Measurements from ENCODE around the gene FOXN3.

The FOXN3 gene

DNA sequence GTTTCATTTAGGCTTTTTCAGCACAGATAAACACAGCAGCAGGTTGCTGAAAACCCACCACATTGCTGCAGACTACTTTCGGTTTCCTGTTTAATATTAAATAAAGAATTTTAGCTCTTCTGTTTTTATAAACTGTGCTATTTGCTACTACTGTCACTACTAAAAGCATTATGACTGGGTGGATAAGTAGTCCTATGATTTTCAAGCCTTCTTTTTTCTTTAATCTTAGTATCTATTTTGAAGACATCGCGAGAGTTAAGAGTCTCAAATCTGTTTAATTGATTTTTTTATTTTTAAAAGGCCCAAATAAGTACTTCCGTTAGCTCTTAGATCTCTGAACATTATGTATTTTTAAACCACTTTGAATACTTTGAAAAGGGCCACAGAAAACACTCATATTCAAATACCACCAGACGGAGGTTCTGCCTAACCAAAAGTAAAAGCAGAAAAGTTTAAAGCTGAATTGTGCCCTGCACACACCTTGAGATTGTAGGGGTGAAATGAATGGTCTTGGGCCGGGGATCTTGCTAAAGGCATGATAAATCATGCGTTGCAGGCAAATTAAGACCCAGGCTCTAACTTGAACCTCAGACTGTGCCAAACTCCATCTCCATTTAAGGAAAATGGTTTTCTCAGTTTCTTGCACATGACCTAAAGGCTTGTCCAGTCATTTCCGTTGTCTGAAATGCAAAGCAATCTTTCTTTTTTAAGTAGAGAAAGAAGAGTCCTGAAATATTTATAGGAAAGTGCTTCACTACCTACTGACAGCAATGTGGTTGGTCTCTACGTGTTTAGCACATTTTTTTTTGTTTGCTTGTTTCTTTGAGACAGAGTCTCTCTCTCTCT is 13.6 kb upstream of the FOXN3 start:
- DNase-seq (ENCODE audit: low spot score): no peak

DNA sequence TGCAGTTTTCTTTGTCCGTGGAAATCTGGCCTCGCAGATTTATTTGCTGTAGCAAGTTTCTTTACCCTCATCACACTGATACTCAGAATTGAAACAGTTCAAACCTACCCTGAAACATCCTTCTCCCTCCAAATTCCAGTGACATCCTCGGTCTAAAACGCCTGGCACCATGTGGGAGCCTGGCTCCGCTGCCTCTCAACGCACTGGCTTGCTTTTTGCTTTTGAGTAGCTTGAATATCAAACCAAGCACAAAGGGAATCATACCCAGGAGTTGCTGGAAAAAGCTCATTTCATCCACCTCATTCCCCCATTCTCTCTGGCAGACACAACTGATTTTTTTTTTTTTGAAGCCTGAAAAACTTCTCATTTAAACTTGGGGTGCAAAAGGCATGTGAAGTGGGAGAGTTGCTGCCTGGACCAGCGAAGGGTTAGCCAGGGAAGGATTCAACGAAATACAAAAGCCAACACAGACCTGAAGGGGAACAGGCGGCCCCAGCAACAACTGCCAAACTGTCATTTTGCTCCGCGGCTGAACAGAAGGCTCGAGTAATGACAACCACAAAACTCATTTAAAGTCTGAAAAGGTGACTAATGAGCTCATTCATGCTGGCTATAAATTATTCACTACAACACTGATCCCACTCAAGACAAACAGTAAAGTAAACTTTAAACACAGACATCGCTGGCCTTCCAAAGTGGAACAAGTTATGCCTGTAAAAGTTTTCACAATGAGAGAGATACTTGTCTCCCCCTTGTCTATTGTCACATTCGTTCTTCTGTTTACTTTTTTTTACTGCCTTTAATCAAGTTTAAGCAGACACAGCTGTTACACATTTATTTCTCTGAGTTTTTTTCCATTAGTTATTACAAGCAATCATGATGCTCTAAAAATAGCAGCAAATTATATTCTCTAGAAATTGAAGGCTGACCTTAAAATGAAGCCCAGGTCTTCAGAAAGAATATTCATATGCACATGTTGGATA is 12.5 kb upstream of the FOXN3 start:
- peak; percentile 34 for DNase-seq (ENCODE audit: low spot score)

DNA sequence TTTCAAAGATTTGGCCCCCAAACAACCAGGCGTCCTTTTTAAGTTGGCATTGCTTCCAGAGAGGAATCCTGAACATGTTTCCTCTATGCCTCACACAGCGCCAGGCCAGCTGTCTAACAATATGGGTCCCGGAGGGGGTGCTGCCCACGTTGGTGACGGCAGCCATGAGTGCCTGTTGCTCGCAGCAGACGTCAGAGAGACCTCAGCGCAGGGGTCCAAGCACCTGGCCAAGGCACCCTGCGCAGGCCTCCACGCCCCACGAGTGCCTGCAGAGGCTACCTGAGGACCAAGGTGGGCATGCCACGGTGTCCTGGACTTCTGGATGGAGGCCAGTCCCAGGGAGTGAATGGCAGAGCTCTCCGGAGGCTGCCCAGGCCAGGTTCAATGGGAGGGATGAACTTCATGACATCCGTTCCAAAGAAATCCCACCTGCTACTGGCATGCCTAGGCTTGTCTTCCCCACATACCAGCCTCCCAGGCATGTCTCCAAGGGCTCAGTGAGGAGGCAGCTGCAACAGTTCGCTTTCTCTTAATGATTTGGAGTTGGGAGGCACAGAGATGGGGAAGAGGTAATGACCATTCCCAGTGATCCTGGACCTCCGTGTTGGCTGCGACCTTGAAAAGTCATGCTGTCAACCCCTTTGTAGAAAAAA is 11.6 kb upstream of the FOXN3 start:
- DNase-seq (ENCODE audit: low spot score): no peak

DNA sequence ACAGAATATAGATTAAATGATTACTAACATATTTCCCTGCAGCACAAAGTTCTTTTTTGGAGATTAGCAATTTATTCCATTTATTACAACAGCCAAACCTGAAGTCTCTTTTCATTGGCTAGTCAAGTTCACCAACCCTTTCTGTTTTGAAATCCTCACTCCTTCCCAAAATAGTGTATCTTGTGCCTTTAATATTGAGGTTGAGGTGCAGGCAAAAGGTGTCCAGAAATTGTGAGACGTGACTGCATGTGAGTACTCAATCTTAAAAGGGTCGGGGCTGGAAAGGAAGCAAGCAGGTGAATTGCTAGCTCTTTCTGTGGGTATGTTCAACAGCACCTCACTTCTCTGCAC is 11.1 kb upstream of the FOXN3 start:
- no peak for DNase-seq (ENCODE audit: low spot score)

DNA sequence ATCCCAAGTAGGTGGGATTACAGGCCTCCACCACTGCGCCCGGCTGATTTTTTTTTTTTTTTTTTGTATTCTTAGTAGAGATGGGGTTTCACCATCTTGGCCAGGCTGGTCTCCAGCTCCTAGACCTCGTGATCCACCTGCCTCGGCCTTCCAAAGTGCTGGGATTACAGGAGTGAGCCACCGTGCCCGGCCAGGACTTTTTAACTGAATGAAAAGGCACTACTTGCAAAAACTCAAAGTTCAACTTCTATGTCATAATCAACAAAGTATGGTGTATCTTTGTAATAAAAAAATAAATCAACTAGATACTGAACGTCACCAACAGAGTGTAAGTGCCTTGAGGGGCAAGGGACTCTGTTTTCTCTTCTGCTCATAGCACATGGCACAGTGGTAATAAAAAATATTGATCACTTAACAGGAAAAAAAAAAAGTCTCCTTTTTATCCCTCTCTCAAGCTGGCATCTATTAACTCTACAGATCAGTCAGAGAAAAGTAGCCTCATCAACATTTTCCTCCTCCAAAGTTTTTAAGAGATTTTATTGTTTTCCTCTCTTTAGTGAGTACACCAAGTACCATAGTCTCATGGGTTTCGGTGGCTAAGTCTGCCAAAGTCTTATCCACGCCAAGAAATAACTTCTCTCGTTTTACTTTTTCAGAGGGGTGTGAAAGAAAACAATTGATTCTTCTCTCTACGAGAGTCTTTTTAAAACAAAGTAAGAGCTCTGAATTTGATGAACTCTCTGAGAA is 10.6 kb upstream of the FOXN3 start:
- no peak for DNase-seq (ENCODE audit: low spot score)

DNA sequence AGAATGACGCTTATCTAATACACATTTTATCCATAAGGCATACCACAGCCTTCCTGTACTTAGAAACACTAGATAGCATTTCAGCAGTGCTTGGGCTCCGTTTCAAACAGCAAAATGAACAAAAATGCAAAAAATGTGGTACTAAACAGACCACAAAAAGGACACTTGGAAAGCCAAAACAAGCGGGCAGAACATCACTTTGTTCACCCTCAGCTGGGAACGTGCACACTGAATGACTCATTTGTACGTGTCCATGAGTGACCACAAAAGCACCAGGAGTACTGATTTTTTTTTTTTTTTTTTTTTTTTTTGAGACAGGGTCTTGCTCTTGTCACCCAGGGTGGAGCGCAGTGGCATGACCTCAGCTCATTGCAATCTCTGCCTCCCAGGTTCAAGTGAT is 8.9 kb upstream of the FOXN3 start:
- peak; percentile 83 for DNase-seq (ENCODE audit: low spot score)

DNA sequence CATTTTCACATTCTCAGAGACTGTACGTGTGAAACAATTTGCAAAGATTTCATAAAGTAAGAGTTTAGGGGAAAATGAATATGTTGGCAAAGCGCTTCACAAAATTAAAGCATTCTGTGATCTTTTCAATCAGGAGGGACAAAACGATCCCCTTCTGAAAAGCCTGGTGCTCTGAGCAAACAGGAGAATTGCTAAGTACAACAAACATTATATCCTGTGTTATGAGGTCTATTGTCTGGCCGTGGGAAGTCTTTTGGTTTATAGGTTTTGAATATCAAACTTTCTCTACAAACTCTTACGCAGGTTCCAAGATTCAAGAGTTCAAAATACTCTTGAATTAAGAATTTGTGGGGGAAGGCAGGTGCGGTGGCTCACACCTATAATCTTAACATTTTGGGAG is 7.2 kb upstream of the FOXN3 start:
- no peak for DNase-seq (ENCODE audit: low spot score)

DNA sequence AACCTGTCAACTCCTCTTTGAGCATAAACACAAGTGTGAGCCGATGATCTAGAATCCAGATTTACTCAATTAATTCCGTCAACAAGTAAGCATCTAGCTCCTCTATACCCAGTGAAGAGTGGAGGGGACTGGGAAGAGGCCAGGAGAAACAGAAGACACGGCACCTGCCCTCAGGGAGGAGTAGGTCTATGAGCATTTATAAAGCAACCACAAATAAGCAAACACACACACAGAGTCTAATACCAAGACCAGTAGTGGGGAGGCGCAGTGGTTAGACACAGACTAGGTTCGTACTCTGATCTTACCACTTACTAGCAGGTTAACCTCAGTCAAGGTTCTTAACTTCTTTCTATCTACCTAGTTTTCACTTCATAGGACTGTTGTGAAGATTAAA is 5.9 kb upstream of the FOXN3 start:
- DNase-seq (ENCODE audit: low spot score): no peak

DNA sequence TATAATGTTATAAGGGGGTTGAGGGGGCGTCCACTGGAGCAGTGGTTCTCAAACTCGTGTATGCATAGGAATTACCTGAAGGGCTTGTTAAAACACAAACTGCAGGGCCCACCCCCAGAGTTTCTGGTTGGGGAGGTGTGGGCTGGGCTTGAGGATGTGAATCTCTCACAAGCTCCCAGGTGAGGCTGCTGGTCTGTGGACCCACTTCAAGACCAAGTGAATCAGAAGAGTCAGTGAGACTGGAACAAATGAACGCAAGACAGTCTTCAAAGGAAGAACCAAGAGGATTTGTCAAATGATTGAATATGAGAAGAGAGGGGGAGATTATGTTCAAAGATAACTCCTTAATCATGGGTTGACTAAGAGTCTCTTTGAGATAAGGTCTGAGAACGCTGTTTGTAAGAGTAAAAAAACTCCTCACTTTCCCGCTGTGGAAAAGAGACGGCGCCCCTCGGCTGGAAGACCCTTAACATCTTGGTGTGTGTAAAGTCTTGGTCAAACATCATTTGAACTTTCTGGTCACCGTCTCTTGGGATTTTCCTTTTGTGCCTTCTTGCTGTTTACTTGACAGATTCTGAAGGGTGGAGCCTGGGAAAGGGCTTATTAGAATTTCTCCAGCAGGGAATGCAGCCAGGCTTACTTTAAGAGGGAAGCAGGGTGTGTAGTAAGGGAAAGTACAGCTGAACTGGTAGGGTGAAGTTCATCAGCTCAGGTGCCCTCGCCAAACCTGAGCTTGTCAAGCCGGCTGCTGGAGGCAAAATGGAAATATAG is 5.3 kb upstream of the FOXN3 start:
- DNase-seq (ENCODE audit: low spot score): no peak

DNA sequence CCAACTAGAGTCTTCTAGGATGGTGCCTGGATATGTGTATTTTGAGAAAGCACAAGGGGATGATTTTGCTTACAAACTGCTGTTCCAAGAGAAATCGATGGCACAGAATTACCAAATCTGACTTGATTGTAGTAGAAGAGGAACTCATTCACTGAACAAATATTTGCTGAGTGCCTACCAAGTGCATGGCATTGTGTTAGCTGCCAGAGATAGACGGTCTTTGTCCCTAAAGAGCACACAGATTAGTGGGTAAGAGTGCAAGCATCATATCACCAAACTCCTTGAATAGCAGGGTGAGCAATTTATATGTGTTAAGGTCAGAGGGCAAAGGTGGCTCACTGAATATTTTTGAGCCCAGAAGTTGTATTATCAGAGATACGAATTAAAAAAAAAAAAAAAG is 3.5 kb upstream of the FOXN3 start:
- no peak for DNase-seq (ENCODE audit: low spot score)

DNA sequence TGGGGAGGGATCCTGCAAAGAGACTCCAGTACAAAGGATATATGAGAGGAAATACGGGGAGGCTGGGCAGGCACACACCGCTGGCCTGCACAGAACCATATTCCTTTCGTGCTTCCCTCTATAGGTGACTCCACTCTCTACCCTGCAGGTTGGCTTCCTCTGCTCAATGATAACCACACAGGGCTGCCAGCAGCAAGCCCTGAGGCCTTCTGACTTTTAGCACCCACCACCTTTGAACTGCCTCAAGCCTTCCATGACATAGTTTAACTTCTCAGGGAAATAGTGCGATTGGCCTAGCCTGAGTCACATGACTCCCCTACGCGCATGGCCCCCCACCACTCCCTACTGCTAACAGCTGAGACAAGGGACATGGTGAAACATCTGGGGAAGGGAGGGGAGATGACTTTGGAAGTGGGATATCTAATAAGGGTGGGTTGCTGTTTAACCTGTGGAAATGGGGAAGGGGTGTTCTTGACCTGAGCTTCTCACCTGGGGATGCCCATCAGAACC is 3.0 kb upstream of the FOXN3 start:
- DNase-seq (ENCODE audit: low spot score): no peak

DNA sequence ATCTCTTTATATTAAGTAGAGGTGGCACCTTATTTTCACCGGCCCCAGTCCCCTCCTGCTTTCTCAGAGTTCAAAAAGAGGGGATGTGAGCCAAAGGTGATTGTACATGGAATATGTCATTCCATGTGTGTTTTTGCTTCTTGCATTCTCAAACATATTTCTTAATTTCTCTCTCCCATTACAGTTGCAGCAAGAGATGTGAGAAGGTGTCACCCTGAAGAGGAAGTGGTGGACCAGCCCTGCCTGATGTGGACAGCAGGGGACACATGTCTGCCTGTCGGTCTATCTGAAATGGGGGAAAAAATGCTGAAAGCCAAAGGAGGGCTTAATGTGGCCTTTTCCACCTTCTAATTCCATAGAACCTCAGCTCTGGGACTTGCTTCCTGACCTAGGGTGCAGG is 1.9 kb upstream of the FOXN3 start:
- no peak for DNase-seq (ENCODE audit: low spot score)

DNA sequence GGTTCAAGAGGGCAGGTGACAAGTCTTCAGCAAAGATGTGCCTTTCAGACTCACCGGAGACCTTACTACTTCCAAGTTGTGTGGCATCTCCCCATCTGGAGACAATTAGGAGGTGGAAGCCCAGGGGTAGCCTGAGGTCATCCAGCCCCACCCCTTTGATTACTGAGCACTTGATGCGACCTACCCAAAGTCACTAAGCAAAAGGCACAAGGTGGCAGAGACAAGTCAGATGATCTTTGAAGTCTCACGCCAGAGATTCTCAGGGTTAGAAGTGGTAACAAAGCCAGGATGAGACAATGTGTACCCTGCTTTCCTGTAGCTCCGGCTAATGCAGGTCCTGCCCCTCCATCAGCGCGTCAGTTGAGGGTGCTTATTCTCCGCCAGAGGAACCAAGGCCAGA is 1.4 kb upstream of the FOXN3 start:
- DNase-seq (ENCODE audit: low spot score): no peak

DNA sequence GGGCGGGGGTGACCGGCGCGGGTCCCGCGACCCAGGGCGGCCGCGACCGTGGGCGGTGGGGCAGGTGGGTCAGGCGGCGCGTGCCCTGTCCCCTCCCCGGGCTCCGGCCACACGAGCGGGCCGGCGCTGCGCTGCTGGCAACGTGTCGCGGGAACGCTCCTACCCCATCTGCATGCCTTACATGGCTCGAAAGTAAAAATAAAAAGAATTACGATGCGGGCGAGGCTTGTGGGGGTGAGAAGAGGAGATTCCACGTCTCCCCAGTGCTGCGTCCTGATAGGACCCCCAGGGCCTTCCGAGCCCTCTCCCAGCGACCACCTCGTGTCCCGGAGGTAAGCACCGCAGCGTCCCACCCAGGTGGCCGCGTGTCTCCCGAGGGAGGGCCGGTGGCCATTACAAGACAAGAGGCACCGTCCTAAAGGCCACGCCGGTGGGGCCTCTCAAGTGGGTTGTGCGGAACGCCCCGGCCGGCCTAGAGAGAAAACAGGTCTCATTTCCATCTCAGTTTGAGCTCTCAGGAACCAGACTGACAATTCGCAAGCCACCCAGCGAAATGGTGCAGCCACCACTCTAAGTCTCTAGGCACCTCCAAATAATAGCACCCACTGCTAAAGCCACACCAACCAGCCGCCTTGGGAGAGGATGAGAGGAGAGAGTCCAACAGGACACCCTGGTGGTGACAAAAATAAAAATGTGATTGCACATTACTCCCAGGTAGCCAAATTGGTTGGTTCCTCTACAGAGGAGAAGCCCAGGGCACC is 612 bp upstream of the FOXN3 start:
- DNase-seq (ENCODE audit: low spot score): peak; percentile 72

DNA sequence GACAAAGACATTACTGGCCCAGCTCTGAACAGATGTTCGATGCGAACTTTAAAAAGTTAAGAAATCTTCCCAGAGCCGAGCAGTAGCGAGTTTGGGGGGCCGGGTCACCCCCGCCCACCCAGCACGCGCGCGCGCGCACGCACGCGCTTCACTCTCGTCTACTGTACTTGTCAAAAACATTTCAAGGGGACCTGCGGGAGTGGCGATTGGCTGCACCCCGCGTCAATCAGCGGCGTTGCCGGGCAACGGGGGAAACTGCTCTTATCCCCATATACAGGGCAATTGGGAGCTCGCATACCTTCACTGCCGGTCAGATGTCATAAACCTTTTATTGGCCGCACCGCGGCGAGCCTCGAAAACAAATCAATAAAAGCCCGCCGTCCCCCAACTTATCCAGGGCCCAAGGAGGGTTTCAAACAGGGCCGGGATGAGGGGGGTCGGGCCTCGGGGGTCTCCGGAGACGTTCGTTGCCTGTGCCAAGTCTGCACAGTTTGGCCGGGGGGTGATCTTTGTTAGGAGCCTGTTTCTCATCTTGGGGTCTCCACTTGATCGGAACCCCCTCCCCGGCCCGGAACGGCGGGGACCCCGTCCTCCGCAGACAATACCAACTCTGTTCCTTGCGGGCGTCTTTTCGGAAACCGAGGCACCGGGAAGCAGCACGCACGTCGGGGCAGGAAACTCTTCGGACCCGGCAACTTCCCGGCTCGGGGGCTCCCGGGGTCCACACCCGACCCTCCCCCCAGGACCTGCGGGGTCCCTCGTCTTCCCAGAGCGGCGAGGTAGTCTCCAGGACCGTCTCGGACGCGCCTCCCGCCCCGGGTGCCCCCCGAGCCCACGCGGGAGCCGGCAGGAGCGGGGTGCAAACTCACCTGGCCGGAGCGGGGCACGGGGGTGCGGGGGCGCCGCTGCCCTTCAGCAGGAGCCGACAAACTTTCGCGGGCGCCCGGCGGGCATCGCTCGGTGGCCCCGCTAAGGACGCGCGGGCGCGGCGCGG is 734 bp downstream of the FOXN3 start:
- peak; percentile 95 for DNase-seq (ENCODE audit: low spot score)

DNA sequence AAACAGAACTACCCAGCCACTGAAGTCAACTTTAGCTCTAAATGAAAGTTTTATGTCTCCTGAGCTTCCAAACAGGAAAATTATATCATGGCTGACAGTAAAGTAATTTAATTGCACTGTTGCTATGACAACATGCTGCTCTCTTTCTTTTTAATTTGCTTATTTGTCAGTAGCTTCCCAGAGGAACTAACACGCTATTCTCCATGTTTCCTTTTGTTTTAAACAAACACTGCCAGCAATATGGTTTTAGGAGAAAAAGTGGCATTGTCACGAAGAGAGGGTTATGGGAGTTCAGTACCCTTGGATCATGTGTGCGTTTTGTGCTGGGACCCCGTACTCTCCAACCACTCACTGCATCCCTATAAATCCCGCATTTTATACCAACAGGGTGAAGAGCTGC is 1.9 kb downstream of the FOXN3 start:
- no peak for DNase-seq (ENCODE audit: low spot score)

DNA sequence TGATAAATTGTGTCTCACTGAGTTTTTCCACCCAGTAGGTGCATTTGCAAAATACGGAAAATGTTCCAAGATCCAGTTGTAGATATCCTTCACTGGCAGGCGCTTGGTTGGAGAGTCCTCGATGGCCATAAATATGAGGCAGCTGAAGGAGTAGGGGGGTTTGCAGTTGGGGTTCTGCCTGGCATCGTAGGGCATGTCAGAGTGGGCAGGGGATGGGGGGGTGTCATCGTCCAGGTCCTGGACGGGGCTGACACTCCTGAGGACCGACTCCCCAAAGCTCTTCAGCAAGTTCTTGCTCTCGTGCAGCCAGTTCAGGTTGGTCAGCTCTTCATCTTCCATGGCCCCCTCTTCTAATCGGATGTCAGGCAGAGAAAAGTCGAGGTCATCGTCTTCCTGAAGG is 5.1 kb downstream of the FOXN3 start:
- no peak for DNase-seq (ENCODE audit: low spot score)

DNA sequence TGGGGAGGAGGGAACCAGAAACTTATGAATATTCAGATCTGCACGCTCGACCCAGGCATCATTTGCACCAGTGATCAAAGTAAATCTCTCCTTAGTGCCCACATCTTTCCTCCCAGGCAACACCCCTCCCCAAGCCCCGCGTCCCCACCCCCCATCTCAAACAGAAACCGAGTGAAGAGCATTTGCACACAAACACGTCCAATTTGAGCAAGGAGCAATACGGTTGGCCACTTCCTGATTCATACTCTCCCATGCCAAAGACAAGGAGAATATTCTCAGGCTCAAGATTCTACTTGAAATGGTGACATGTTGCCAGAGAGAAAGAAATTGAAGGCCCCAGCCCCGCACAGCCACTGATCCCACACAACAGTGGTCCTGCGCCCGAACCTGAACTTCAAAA is 7.1 kb downstream of the FOXN3 start:
- no peak for DNase-seq (ENCODE audit: low spot score)
